ENCODE data around the gene CUX1.

Gene CUX1

DNA sequence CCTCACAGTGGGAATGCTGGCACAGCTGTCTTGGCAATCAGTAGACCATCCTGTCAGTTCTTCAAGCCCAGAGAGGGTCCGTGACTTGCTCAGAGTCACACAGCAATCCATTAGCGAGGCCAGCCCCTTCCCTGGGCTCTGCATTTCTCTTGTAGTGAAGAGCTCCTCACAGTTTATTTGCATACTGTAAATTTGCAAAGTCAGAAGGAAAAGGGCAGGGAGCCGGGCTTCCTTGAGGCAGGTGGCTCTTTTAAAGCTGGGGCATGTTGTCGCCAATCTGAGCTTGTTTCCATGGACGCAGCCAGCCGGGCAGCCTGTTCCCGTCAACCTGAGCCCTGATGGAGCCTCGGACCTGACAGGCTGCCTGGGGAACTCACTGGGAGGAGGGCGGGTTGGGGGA is 123.4 kb downstream of the CUX1 start:
- DNase-seq, result no peak

DNA sequence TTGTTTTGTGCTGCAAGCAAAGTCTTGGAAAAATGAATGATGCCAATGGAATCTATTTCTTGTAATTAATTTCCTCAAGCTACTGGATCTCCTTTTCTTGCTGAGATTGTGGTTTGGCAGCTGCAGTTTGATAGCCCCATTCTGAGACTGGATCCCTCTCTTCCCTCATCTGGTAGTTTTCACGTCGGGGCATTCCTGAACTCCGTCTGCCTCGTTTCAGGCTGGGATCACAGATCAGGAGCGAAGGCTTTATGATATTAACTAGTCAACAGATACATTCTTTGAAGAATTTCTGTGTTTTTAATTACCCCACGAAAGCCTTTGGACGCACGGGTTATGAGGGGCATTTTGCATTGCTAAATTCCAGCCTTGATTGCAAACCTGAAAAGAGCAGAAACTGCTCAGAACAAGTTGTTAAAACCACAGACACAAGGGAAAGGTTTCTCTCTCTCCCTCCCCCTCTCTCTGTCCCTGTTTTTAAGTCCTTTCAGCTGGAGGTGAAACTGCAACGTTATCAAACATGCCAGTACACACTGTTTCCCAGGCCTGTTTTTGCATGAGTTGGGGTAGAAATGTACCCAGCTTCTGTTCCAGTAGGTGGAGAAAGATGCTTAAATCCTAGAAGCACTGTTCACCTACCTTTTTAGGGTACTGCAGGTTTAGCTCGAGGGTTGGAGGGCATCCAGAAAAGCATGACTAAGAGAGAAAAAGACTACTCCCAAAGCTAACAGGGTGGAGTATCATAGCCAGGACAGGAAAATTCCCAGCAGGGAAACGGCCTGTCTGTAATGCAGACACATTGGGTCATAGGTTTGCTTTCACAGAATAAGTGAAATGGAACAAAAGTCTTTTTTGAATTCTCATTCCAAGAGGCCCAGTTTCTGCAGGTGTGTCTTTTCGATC is 124.3 kb downstream of the CUX1 start:
- DNase-seq, result no peak

DNA sequence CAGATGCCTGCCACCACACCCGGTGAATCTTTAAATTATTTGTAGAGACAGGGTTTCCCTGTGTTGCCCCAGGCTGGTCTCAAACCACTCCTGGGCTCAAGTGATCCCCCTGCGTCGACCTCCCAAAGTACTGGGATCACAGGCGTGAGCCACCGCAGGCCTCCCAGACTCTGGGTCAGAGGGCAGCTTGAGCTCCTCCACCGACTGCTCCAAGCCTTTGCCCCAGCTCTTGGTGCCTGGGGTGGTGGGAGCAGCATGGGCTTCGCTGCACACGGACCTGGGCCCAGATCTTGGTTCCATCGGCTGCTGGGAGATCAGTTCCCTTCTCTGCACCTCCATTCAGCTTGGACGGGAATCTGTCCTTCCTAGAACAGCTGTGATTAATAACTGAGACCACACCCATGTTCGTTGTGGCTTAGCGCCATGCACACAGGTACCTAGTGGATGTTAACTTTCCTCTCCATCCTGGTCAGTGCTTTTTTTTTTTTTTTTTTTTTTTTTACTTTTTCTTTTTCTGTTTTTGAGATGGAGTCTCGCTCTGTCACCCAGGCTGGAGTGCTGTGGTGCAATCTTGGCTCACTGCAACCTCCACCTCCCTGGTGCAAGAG is 125.3 kb downstream of the CUX1 start:
- no peak for DNase-seq

DNA sequence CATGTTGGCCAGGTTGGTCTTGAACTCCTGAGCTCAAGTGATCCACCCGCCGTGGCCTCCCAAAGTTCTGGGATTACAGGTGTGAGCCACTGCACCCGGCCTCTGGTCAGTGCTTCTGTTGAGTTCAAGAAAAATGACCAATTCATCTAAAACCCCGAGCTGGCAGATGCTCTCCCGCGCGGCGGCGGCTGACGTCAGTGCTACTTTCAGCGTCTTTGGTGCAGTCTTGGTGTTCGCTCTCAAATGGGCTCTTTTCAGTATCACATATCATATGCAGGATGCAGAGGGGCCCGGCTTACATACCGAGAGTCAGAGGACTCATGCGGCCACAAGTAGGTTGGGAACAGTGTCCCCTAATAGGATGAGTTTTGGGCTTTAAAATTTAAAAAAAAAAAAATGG is 125.9 kb downstream of the CUX1 start:
- no peak for DNase-seq

DNA sequence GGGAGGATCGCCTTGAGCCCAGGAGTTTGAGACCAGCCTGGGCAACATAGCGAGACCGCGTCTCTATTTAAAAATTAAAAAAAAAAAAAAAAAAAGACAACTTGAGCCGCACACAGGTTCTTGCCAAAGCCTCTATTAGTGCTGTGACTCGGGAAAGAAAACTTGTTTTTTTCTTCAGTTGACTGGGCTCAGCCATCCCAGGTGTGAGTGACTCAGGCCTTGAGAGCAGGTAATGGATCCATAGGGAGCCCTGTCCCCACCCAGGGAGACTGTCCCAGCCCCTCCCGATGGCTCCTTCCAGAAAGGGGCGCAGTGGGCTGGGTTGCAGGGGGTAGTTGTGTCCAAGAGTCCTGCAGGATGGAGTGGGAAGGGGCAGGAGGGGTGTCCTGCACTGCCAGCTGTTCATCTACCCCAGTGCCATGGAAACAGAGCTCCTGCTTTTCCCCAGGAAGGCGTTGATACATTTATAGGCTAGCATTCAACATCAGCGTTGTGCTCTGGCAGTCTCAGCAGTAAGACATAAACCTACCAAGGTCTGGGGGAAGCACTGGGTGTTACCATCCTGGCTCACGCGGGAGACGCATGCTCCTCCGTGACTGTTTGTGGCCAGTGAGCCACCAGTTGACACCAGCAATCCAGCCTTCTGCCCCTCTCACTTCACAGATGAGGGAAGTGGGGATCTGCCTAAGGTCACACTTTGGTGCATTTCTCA is 126.6 kb downstream of the CUX1 start:
- DNase-seq, result no peak

DNA sequence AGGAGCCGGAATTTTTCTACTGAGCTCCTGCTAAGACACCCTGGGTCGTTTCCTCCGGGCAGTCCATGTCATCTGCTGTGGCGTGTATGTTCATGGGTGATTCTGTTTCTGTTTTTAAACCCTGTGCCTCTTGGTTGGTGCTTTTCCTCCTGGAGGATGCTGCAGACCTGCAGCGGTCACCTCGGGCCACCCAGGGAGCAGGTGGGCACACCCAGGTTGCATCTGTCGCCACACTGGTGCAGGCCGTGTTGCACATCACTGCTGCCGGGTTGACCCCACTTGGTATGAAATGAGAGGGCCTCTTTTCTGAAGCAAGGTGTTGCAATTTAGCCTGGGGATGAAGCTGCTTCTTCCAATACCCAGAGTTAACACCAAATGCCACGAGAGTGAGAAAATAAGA is 127.2 kb downstream of the CUX1 start:
- no peak for DNase-seq

DNA sequence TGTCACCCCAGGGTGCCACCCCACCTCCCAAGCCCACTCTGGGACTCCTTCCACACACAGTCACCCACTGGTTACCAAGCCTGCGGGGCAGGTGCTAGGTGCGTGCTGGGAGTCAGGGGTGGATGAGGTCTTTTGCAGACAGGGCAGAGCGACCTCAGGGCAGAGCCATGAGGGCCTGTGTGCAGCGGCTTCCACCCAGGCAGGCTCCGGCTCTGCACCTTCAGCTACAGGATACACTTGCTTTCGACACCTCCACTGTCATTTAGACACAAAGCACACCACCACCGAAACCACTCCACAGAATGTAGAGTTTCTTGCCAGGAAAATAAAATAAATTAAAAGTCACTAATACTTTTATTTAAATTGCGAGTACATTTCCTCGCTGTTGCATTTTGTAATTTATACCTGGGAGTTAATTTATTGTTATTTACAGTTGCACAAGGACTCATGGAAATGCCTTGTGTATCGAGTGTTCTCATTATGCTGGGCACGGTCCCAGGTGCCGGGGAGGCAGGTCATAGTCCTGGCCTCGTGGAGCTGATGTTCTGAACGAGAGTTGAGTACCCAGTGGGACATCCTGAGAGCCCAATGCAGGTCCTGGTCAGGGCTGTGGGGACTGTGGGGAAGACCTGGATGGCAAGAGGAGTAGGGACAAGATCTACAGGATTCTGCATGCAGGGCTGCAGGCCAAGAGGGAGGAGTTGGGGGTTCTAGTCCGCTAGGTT is 127.8 kb downstream of the CUX1 start:
- no peak for DNase-seq

DNA sequence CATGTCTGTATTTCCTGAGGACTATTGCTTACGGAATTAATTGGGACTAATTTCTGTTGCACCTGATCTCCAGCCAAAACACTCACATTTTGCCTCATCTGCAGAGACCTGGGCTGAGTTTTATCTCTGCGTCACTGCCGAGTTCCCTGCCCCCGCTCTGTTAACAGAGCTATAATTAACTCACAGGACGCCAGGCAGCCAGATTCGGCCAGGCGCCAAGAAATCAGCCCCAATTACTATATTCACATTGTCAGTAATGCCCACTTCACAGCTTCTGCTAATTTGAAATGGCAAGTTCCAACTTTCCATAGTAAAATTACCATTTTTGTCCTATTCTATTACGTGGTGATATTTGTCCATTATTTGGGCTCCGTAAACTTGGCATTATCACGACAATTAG is 130.5 kb downstream of the CUX1 start:
- no peak for DNase-seq

DNA sequence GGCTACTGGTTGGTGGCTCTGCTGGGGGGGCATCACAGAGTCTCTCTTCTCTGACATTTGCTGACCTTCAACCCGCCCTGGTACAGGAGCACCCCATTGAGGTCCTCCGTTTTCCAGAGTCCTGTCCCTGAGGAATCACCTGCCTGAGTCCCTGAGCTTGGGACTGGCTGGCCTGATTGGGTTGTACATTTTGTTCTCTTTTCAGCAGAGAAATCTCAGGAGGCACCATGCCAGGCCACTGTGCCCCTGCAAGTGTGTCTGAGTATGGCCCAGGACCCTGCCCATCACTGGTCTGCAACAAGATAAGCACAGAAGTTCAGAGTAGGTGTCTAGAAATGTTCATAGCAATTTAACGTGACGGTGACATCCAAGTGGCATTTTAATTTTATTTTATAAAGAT is 131.2 kb downstream of the CUX1 start:
- no peak for DNase-seq

DNA sequence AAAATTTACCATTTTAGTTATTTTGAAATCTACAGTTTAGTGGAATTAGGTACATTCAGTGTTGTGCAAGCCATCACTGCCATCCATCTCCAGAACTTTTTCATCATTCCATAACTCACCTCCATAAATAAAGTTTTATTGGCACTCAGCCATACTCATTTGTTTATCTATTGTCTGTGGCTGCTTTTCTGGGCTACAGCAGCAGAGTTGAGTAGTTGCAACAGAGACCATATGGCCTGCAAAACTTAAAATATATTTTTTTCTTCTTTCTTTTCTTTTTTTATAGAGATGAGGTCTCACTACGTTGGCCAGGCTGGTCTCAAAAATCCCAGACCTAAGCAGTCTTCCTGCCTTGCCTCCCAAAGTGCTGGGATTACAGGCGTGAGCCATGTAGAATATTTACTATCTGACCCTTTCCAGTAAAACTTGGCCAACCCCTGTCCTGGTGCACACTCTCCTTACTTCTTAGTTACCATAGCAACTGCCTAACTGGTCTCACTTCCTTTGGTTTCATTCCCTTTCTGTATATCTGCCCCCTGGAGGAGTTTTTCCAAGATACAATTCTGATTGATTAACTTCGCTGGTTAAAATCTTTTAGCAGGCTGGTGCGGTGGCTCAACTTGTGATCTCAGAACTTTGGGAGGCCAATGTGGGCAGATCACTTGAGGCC is 133.2 kb downstream of the CUX1 start:
- DNase-seq, result no peak

DNA sequence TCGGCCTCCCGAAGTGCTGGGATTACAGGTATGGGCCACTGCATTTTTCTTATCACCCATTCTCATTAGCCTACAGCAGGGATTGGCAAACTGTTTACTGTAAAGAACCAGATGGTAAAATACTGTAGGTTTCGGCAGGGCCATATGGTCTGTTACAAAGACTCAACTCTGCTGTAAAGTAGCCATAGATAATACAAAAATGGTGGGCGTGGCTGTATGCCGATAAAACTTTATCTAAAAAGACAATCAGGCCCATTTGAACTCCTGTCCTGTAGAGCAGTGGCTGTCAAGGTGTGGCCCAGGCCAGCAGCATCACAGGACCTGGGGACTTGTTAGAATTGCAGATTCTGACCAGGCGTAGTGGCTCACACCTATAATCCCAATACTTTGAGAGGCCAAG is 134.3 kb downstream of the CUX1 start:
- no peak for DNase-seq

DNA sequence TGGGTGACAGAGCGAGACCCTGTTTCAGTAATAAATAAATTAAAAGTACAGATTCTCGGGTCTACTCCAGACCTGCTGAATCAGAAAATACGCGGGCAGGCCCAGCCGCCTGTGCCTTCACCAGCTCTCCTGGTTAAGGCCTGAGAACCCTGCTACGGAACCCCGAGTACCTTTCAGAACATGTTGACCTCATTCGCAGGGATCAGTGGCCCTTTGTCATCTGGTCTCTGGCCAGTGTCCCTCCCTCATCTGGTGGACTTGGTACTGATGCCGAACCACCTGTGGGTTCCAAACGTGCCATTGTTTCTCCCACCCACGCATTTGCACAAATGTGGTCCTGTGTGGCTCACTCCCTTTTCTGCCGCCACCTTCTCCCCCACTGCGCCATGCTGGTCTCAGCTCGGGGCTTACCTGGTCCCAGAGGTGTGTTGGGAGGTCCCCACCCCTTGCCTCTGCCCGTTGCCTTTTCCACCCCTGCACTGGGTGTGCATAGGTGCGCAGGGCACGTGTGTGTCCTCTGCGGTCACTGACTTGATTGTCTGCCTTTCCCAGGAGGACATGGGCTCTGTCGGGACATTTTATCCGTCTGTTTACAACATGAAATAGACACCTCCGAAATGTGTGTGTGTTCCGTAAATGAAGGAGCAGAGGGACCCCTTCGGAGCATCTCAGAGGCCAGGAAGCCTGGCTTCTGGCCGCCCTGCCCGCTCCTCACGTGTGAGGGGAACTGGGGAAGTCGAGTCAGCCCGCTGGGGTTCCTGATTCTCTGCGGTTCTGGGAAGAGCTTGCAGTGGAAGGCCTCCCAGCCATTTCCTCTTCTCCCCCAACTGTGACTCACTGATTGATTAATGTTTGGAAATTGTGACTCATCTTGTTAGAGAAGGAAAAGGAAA is 135.2 kb downstream of the CUX1 start:
- no peak for DNase-seq

DNA sequence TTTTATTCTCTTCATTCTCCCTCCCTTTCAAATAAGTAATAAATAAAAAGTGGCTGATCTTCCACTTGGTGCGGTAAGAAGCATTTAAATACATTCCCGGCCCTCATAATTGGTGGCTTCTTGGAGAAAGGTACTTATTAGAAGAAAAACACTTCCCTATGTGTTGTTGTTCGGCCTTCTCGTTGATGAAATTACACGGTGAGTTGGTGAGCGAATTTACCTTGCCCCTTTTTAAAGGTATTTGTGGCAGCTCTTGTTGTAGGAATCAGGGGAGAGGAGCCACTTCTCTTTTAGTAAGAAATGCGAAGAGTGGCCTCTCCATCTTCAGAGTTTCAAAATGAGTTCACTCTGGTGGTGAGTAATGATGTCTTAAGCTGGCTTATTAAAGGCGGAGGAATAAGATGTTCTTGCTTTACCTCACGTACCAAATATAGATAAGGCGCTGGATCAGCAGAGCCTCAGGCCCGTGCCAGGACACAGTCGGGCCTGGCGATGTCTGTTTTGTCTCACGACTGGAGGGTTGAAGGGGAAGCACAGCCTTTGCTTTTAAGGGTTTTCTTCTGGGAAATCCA is 135.9 kb downstream of the CUX1 start:
- DNase-seq, result no peak

DNA sequence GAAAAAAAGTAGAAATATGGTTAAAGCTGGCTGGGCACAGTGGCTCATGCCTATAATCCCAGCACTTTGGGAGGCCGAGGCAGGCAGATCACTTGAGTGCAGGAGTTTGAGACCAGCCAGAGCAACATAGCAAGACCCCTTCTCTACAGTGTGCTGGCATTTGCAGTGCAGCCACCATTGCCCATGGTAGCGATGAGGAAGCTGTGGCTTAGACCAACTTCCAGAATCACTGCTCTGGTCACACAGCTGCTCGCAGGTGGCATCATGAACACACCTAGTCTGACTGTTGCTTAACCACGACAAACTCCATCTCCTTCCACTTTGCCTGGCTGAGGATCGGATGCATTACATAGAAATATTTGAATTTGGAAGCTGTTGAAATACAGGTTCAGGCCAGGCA is 137.1 kb downstream of the CUX1 start:
- no peak for DNase-seq

DNA sequence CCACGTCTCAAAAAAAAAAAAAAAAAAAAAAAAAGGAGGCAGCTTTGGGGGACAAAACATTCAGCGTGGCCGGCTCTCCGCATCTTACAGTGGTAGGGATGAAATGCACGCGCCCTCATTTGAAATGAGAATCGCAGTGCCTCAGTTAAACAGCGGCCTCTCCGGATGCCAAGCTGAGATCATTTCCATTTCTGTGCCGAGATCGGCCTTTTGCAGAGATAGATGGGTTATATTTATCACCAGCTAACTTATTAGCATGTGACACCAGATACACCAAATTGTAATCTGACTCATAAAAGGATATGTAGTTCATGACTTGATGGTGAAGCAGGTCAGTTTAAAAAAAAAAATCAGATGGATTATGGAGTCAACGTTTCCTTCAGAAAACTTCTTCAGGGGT is 138.7 kb downstream of the CUX1 start:
- DNase-seq, result no peak

DNA sequence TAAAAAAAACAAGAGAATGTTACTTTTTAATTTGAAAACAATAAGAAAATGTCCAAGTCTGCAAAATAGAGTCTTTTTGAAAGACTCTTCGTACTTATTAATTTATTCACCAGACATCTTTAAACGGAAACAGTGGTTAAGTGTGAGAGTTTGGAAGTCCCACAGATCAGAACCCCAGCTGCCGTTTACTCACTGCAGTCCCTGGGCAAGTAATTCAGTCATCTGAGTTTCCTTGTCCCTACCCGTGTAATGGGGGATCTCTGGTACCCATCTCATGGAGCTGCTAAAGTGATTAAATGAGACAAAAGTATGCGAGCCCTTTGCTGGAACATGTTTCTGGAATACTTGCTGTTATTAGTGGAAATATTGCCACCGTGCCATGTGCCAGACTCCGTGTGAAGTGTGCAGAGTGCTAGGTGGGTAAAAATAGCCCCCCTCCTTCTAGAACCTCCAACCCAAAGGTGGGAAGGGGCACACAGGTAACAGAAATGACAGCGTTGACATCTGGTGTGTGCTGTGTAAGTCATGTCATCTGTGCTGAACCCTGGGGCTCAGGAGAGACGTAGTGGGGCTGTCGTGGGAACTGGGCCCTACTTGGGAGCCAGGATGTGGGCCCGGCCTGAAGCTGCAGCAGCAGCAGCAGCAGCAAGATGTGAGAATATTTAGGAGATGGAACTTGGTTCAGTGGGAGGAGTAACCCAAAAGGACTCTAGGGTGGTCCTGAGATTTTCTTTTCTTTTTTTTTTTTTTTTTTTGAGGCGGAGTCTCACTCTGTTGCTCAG is 140.5 kb downstream of the CUX1 start:
- DNase-seq, result no peak

DNA sequence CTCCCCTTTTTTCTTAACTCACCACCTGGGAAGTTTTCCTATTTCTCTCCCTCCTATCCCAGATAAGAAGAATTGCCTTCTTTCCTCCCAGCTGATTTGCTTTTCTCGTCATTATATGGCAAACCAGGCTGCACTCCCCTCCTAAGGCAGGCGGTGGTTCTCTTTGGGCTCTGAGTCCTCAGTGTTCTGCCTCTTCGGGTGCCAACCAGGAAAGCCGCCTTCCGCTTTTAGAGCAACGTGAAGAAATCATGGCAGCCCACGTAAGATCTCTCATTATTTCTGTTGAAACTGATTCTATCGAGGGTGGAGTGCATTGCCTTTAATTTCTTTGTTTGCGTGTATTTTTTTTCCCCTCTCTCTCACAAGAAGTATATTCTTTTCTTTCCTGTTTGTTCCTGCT is 141.9 kb downstream of the CUX1 start:
- DNase-seq, result no peak

DNA sequence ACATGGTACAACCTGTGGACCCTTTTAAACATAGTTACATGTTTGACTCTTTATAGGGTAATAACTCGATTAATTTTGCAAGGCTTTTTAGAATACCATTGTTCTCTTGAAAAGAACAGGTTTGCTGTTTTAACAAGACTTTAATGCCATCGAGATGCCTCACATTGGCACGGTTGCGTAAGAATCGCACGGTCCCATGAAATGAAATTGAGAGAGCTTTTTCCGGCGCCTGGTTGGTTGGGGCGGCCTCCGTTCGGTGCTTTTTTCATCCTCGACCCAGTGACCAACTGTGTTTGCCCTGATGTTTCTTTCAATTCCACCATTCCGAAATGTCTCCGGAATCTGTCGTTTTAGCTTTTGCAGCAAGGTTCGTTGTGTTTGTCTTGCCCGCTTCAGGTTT is 142.4 kb downstream of the CUX1 start:
- DNase-seq, result no peak

DNA sequence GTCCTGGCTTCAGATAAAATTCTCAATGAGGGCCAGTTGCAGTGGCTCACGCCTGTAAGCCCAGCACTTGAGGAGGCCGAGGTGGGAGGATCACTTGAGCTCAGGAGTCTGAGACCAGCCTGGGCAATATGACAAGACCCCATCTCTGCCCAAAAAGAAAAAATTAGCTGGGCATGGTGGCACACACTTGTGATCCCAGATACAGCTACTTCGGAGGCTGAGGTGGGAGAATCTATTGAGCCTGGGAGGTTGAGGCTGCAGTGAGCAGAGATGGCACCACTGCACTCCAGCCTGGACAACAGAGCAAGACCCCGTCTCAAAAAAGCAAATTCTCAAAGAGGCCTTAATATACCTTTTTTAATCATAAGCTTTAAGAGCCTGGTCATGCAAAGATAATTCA is 142.9 kb downstream of the CUX1 start:
- no peak for DNase-seq

DNA sequence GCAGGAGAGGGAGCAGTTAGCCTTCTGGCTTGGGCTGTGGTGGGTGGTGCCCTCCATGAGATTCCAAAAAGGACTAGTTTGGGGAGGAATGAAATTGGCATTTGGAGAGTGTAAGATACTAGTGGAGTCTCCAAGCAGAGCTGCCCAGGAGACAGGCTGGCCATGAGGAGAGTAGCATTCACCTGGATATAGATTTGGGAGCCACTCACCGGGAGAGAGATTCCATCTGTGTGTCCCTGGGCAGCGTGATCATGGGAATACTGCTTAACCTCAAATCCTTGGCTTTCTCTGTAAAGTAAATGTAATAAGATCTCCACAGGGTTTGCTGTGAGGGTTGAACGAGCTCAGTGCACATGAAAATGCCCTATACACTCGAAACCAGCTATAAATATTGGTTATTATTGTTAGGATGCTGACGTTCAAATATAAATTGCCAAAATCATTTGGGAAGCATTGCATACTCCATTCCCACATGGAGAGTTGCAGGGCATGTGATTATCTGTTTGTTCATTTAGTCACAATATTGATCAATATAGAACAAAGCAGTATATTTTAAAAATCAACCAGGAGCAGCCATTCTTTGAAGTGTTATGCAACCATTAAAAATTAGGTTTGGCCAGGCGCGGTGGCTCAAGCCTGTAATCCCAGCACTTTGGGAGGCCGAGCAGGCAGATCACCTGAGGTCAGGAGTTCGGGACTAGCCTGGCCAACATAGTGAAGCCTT is 143.7 kb downstream of the CUX1 start:
- DNase-seq, result no peak

All from femur (tissue), 1 donor.